CMK (cell line): ENCODE data around the gene NRXN2.

Source experiments
- DNase-seq: peaks from one replicate; pipeline ENCODE4 v3.0.0-alpha.2; 2010; ENCODE audit warnings: low read depth

Gene NRXN2

DNA sequence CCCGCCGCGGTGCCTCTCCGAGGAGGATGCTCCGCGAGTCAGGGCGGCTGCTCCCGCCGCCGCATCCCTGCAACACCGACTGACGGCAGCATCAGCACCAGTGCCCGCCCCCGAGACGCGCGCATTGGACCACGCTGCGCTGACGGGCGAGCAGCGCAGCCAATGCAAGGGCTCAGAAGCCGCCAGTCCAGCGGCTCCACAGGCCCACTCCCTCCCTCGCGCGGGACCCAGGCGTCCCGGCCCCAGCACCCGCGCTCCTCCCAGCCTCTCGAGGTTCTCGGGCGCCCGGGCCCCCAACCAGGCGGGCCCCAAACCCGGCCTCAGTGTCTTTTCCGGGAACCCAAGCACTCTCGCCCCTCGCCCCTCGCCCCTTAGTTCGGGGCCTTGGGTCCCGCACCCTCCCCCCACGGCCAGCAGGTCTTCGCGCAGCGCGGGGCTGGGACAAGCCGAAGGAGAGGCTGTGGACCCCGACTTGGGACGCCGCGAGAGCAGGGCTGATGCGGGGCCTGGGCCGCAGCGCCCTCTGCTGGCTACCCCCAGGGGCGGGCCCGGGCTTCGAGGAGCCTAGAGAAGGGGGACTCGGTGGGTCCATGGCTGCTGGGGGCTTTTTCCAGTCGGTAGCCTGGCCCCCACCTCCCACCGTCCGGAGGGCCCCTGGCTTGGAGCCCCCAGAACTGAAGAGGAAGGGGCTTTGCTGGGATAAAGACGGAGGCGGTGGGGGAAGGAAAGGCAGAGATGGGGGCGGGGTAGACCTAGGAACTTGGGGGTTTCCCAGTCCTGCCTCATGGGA lies at the start of gene NRXN2:
NRXN2 (minus strand) TSS at position 81 of the 790 bp plus-strand sequence. CDS start 9,498 bp downstream, outside the sequence.
- DNase-seq = peak; percentile 49

GRCh38 chr11:64772303-64773018 lies 49.5 kb upstream of the NRXN2 start:
- no peak for DNase-seq

DNA sequence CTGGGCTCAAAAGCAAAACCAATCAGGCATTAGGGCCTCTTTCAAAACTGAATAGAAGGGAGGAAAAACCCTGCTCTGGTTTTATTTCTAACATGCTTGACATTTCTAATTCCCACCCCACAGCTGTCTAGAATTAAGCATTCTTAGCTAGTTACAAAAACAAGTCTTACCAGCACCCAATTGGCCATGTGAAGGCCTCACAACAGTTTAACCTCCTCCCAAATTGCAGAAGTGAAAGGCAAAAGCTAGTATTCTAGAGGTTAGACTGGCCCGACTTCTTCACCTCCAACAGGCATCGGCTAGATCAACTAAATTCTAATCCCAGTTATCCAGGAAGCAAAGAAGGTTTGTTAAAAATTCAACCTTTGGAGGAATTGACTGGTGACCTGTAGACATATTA lies 48.9 kb upstream of the NRXN2 start:
- DNase-seq = no peak

GRCh38 chr11:64770120-64770519 lies 47.1 kb upstream of the NRXN2 start:
- no peak for DNase-seq

DNA sequence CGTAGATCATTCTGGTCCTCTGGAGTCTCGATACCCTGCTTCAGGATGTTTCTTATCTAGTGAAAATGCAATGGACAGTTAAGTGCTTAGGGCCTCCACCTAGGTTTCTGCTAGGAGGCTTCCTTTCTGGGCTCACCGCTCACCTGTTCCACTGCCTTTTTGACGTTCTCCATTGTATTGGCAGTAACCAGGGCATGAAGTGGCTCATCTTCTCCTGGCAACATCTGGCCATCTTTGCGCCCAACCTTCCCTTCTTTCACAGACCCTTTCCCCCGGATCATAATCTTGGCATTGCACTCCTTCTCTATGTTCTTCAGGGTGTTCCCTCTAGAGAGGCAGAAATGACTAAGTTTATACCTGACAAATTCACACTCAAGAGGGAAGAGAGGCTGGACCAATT lies 46.3 kb upstream of the NRXN2 start:
- DNase-seq = no peak

- DNase-seq = no peak
These were observed 45.3 kb upstream of the NRXN2 start for GRCh38 chr11:64768300-64768694.

- DNase-seq = peak; percentile 56
These were observed 44.6 kb upstream of the NRXN2 start for GRCh38 chr11:64767344-64768299.

GRCh38 chr11:64766881-64767280 lies 43.9 kb upstream of the NRXN2 start:
- DNase-seq = no peak

GRCh38 chr11:64765851-64766665 lies 43.1 kb upstream of the NRXN2 start:
- DNase-seq = no peak

DNA sequence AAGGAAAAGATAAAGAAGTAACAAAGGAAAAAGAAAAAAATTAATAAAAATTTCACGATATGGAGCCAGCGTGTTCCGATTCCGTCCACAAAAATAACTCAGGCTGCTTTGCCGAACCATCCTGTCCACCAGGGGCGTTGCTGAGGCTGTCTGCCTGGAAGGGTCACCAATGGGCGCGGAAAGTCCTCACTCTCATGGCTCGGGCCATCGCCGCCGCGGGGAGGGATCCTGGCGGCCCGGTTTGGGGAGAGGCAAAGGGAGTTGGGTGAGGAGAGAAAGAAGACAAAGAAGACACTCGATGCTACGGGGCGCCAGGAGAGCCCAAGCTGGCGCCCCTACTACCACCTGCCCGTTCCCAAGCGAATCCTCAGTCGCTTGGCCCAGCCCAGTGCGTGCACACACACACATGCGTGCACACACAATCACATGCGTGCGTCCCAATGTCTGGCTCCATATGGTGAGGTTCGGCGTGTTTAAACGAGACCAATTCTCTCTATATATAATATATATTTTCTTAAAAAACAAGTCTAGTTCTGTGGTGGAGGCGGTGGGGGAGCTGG lies 42.4 kb upstream of the NRXN2 start:
- no peak for DNase-seq

GRCh38 chr11:64764753-64765152 lies 41.8 kb upstream of the NRXN2 start:
- DNase-seq = no peak

DNA sequence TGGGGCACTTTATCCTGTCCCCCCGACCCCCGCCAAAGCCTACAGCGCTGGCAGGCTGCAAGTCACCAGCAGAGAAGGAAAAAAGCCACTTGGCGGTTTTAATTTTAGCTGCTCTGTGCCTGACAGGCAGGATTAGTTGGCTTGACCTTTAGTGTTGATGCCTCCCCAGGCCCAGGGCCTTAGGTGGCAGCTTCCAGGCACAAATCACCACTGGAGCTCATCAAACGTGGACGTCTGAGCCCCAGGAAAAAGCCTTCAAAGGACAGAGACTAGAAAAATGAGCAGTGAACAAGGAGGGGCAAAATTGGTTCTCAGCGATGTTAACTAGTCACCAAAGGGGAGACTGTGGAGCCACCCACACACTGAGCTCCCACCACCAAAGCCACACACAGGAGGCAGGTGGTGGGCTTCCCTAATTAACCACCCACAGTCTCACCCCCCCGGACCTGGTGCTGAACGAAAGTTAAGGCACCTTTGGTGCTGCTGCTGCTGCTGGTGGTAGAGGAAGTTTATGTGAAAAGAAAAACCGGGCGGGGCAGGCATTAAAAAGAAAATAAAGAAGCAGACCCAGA lies 41.1 kb upstream of the NRXN2 start:
- DNase-seq = no peak

DNA sequence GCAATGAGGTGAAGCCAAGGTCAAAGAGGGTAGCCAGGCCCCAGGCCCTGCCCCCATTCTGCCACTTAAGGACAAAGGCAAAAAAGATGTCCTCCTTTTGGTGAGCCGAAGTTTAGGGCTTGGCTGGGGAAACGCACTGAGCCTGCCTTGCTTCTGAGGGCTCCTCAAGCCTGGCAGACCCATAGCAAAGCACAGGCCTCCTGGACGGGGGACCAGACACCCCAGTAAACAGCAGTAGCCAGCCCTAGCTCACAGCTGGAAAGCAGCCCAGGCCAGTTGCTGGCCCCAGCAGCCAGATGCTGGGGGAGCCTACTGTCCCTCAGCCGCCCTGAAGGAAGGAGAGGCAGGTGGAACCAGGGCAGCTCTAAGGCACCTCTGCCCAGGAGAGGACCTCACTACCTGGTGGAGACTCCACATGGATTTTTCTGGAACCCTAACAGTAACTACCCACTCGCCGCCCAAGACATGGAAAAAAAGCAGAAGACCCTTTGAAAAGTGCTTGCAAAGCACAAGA lies 40.6 kb upstream of the NRXN2 start:
- DNase-seq = no peak

DNA sequence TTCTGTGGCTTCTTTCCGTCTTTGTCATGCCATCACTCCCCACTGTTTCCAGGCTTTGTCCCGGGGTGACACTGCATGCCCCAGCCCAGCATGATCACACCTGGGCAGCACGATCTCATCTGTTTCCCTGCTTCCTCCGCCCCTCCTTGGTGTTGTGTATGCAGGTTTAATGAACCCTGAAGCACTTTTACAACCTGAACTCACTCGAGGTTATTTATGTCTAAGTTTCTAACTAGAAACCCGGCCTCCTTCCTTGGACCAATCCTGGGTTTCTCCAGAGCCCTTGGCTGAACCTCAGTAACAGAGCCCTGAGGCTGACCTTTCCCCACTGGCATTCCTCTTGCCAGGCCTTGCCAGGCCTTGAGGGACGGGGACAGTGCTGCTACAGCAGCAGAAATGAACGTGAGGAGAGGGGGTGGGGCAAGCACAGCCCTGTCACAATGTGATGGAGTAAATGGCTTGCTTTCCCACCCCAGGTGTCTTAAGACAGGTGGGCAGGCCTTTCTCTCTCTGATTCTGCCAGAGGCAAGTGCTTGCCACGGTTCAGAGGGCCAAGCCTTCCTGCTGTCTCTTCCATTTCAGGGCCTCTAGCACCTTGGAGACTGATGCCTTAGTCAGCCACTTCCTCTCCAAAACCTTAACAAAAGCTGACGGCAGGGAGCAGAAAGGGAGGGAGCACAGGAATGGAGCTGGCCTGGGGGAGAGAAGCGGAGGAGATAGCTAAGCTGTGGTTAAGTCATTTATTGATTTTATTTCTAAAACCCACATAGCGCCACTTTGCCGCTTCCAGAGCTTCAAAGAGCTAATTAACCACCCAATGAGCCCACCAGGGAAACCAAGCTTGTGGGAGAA lies 39.9 kb upstream of the NRXN2 start:
- no peak for DNase-seq

- DNase-seq = no peak
These were observed 39.3 kb upstream of the NRXN2 start for GRCh38 chr11:64762277-64762673.

DNA sequence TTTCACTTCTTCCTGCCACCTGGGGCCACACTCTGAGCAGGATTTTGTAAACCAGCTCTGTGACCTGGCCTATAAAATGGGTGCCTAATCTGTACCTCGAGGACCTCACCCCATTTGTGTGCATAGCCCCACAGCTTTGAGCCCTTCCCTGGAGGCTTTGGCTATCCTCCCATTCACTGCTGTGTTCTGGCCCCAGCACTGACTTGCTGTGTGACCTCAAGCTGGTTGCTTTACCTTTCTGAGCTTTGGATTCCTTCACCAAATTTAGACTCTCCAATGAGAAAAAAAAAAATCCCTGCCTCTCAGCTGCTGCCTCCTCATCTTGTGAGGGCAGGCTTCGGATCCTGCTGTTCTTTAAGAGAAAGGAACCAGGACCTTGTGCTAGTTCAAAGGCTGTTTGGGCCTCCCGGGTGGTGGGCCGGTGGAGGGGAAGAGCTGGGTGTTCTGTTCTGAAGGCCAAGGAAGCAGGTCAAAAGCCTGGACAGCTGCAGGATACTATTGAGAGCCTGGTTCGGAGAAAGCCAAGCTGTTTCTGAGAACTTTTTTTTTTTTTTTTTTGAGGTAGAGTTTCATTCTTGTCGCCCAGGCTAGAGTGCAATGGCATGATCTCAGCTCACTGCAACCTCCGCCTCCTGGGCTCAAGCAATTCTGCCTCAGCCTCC lies 37.9 kb upstream of the NRXN2 start:
- no peak for DNase-seq

DNA sequence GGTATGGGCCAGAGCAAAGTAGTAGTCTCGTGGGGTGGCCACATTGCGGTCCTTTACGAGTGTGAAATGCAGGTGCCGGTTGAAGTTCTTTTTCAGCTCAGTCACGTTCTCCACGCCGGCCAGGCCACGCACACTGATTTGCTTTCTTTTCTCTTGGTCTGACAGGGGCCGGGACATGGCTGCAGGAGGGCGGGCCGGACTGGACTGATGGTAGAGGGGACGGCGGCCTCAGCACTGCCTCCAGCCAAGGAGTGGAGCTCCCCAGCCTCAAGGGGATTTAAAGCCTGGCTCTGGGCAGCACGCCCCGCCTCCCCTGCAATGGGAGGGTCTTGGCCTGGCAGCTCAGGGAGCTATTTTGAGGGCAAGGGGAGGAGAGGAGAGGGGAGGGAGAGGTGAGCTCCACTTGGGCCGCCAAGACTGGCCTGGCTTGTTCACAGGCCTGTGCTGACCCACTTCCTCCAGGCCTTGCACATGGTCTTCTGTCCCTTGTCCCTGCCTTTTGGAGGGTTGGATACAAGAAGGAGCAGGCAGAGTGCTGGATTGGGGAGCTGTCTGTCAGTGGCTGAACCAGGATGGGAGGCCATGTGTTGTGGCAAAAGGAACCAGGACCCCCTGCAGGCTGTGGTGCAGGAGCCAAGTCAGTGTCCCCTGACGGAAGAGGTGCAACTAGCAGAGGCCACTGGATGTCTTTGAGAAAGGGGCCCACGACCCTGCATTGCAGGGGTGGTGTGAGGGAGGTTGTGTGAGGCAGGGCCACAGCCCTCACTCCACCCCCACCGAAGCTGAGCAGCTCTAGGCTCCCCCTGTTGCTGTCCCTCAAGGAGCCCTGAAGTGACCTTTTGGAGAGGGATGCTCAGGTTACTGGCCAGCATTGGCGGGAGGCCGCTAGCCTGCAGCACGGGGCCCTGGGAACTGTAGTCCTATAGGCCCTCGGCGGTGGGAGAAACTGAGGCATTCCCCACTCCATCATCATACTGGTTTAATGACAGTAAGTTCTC lies 37.0 kb upstream of the NRXN2 start, which contains the start of gene PYGM:
PYGM (minus strand) TSS at position 253 of the 998 bp plus-strand sequence; CDS start at position 177, 76 bp downstream.
- no peak for DNase-seq
